Heart right ventricle (tissue), 16 donors: ENCODE data around the gene PMP22. TPM values are rescaled to one million over a fixed set of nuclear protein-coding genes. Genes with fewer than 3 reads are reported as not detected.

Source experiments
- ATAC-seq, 8 donors: fragments of 200-7000 bp; cut with Tn5 transposase; one replicate each; pipeline ENCODE4 v1.9.1; 2020; ENCODE audit warnings: mild to moderate bottlenecking in 8 of 8, moderate library complexity in 8 of 8, moderate number of reproducible peaks in 1 of 8
- DNase-seq, 2 donors: peaks; one replicate each; pipeline ENCODE4 v3.0.0-alpha.2; 2020
- H3K27ac ChIP-seq, 10 donors: fragments of 200-600 bp; sonication (generic) in 2 of 10; one replicate each; pipeline versions ENCODE4 v1.5.0 to v1.8.0; 2020 to 2022; ENCODE audit warnings: mild to moderate bottlenecking in 3 of 10
- H3K27me3 ChIP-seq, 7 donors: fragments of 200-600 bp; one replicate each; pipeline ENCODE4 v1.8.0; 2021 to 2022; ENCODE audit warnings: mild to moderate bottlenecking in 2 of 7
- H3K36me3 ChIP-seq, 9 donors: fragments of 200-600 bp; sonication (generic) in 1 of 9; one replicate each; pipeline versions ENCODE4 v1.5.0 to v1.8.0; 2020 to 2022; ENCODE audit warnings: mild to moderate bottlenecking in 2 of 9
- H3K4me1 ChIP-seq, 9 donors: fragments of 200-600 bp; sonication (generic) in 1 of 9; one replicate each; pipeline versions ENCODE4 v1.5.0 to v1.8.0; 2020 to 2022; ENCODE audit warnings: mild to moderate bottlenecking in 4 of 9
- H3K4me3 ChIP-seq, 10 donors: fragments of 200-600 bp; sonication (generic) in 2 of 10; one replicate each; pipeline versions ENCODE4 v1.5.0 to v1.8.0; 2020 to 2022; ENCODE audit warnings: mild to moderate bottlenecking in 7 of 10, moderate library complexity in 2 of 10
- H3K9me3 ChIP-seq, 11 donors: fragments of 200-600 bp in 10 of 11; sonication (generic) in 2 of 11; one replicate each; pipeline versions ENCODE4 v1.5.0 to v1.8.0; 2013 to 2022; ENCODE audit warnings: mild to moderate bottlenecking in 2 of 11, control low read depth in 1 of 11, moderate library complexity in 1 of 11
- WGBS, 2 donors: extraction: QIAGEN DNeasy Blood & Tissue Kit; methylation state at CpG; one replicate each; pipeline ENCODE4 v1.1.7; 2013; ENCODE audit warnings: inconsistent platforms in 1 of 2; 5-methylcytosine and 5-hydroxymethylcytosine counted together
- intact Hi-C, 10 donors: fragments of 100-400 bp; cut with DNase I; formaldehyde crosslinking; loops; one replicate each; pipeline versions ENCODE4 v1.11.1 to v1.14.2; 2022
- polyA plus RNA-seq, 2 donors: library from polyadenylated mRNA; stranded (reverse); fragments of 200-250 nt; gene quantifications; one replicate each; pipeline ENCODE4 v1.2.3, GENCODE V29; 2013
- total RNA-seq, 10 donors: library from RNA; stranded (reverse); fragmentation: NEBNext Ultra II Directional in 3 of 10; extraction: Animal tissue kit (Norgen Biotek cat#: 25700) in 3 of 10; gene quantifications; one replicate each; pipeline versions ENCODE4 v1.2.1 to v1.2.4, GENCODE V29; 2021 to 2023
- TF ChIP-seq, protein P1 (sequence below), 9 donors: fragments of 200-600 bp; sonication (generic) in 2 of 9; IDR thresholded peaks; one replicate each; pipeline versions ENCODE4 v1.5.0 to v1.8.0; 2021 to 2022; ENCODE audit warnings: antibody characterized with exemption in 9 of 9, mild to moderate bottlenecking in 5 of 9, moderate library complexity in 1 of 9
- donor health status: Arrhythmogenic right ventricular cardiomyopathy.
- donor health status: ischemic (EF 13 %, LVEDD 7.1; RV severe dilation, severe dysfunction).
- donor health status: healthy with polysubstance abuse.
- donor health status: DM: no; HTN: yes; CAD: no.
- donor health status: DM: no; HTN: no; CAD: no.
- donor health status: ischemic (EF 25% LVEDD 6.9; RV normal size, moderate dysfunction).
- donor health status: ischemic (EF 25% LVEDD 5.7; RV mildly dilated, moderate dysfunction).
- donor health status: healthy.
- donor health status: DM: yes; HTN: yes; CAD: no.
- donor health status: Ischemic cardiomyopathy.
- donor health status: ischemic (EF 35%, LVEDD 5.7; RV mildly dilated, moderate dysfunction).
- donor health status: nonischemic (EF 11% LVEDD 7.7; RV severe dilation, severe dysfunction).
- donor health status: DM: yes; HTN: yes; CAD: no.
- donor health status: PGD.
- donor health status: ischemic (EF 29% LVEDD 5.4; RV normal size, mild dysfunction).
- donor health status: nonischemic (EF 23%, LVEDD 6.1; RV moderate dilation, normal function).

PMP22 gene
- total and polyA plus RNA-seq, 12 donors: 62.0 to 241 (median 158) TPM

DNA sequence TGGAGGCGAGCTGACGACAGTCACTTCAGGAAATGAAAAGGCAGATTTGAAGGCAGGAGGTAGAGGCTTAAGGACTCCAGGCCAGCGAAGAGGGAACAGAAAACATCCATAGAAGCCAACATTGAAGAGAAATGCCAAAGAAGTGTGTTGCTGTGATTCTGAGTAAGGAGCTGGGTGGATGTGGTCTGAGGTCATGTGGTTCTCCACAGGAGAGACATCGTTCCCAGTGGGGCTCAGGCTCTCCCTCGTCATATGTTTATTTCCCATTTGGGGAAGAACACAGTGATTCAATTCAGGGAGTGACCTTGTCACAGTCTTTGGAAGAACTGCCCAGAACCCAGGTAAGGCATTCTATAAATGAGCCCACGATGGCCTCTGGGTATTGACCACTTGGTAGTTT, 6.6 kb upstream of the PMP22 start:
- WGBS, 2 donors: 94 to 95% methylated on average over 6 of the region's 6 CpGs
- ATAC-seq (no peak), DNase-seq (no peak)
- TF ChIP-seq, protein P1, sequence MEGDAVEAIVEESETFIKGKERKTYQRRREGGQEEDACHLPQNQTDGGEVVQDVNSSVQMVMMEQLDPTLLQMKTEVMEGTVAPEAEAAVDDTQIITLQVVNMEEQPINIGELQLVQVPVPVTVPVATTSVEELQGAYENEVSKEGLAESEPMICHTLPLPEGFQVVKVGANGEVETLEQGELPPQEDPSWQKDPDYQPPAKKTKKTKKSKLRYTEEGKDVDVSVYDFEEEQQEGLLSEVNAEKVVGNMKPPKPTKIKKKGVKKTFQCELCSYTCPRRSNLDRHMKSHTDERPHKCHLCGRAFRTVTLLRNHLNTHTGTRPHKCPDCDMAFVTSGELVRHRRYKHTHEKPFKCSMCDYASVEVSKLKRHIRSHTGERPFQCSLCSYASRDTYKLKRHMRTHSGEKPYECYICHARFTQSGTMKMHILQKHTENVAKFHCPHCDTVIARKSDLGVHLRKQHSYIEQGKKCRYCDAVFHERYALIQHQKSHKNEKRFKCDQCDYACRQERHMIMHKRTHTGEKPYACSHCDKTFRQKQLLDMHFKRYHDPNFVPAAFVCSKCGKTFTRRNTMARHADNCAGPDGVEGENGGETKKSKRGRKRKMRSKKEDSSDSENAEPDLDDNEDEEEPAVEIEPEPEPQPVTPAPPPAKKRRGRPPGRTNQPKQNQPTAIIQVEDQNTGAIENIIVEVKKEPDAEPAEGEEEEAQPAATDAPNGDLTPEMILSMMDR (IDR thresholded peaks at IDR 0.05): no peak
- Histone ChIP-seq H3K9me3 (no peaks in the 10 kb centered on the region), H3K36me3 (no peaks in the 10 kb centered on the region), H3K27ac (no peak overlapping the region), H3K4me3 (no peak overlapping the region), H3K27me3 (no peaks in the 10 kb centered on the region), H3K4me1 (peaks cover 0 to 49% (median 27%) of the 10 kb centered on the region in 9 donors)
- intact Hi-C loops: loop anchor here in 1 of 10 donors (5.0 kb wide), 1 partner anchor 51 kb away; no protein-coding TSS in a partner anchor

DNA sequence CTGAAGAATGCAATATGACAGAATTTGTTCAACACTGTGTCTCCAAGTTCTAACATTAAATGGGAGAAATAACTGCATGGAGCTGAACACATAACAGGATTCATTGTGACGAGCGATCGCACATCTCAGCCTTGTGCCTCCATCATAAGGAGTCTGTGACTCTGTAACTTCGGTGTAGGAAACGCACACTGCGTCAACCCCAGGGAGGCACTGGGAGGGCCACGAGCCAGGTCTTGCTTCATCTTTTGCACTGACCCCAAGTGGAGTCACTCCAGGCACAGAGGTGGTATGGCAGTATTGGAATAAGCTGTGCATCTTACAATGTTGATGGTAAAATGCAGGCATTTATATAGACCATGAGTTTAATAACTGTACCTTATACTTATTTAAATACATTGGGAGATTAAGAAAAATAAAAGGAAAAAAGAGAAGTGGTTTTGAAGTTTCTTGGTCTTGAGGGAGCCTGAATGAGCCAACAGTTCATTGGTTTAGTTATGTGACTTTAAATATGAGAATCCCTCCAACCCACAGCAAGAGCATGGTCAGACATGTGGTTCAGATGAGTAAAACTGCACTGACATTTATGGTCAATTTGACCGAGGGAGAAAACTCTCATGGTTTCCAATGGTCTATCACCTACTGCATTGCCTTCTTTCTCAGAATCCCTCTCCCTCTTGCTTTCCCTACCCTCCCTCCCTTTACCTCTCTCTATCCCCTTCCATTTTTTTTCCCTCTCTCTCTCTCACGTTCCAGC, 5.7 kb upstream of the PMP22 start:
- no peak for ATAC-seq
- no peaks in the 10 kb centered on the region for H3K36me3 ChIP-seq
- peak overlapping the region in 1 of 10 donors; percentile 70 for H3K27ac ChIP-seq
- TF ChIP-seq, protein P1 (IDR thresholded peaks at IDR 0.05): no peak
- intact Hi-C loops: loop anchor here in 1 of 10 donors (5.0 kb wide), 1 partner anchor 51 kb away; no protein-coding TSS in a partner anchor
- WGBS, 2 donors: 94% methylated on average over 9 of the region's 9 CpGs
- peaks cover 0 to 49% (median 34%) of the 10 kb centered on the region in 9 donors for H3K4me1 ChIP-seq
- DNase-seq: no peak
- no peaks in the 10 kb centered on the region for H3K27me3 ChIP-seq
- H3K4me3 ChIP-seq: no peak overlapping the region
- no peaks in the 10 kb centered on the region for H3K9me3 ChIP-seq

DNA sequence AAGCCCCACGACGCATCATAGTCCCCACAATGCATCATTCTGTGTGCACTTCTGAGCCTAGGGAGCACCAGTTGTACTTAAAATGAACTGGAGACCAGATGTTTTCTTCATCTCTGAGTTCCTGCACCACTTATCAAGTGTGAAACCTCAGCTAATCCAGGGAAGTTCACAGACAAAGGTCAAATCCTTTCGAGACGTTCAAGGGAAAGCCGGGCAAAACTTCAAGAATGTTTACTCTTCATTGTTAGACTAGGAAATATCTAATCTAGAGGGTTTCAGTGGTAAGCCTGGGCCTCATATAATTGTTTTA, 4.6 kb upstream of the PMP22 start:
- H3K4me1 ChIP-seq: peaks cover 0 to 54% (median 39%) of the 10 kb centered on the region in 9 donors
- ATAC-seq: peak in 7 of 8 donors; percentile 23 to 63 (median 50)
- intact Hi-C loops: loop anchor here in 4 of 10 donors (5.0 to 10.0 kb wide), 7 partner anchors 33 to 145 kb away; partner anchors contain the start of gene TEKT3 (in 1 of the 4)
- no peak overlapping the region for H3K4me3 ChIP-seq
- TF ChIP-seq, protein P1 (IDR thresholded peaks at IDR 0.05): no peak
- peaks cover 0 to 6% (median 0%) of the 10 kb centered on the region in 7 donors for H3K27me3 ChIP-seq
- no peaks in the 10 kb centered on the region for H3K36me3 ChIP-seq
- WGBS, 2 donors: 36 to 50% methylated on average over 5 of the region's 5 CpGs
- H3K9me3 ChIP-seq: no peaks in the 10 kb centered on the region
- DNase-seq: peak in 1 of 2 donors; percentile 38
- H3K27ac ChIP-seq: peak overlapping the region in 7 of 10 donors; percentile 2 to 70 (median 53)

DNA sequence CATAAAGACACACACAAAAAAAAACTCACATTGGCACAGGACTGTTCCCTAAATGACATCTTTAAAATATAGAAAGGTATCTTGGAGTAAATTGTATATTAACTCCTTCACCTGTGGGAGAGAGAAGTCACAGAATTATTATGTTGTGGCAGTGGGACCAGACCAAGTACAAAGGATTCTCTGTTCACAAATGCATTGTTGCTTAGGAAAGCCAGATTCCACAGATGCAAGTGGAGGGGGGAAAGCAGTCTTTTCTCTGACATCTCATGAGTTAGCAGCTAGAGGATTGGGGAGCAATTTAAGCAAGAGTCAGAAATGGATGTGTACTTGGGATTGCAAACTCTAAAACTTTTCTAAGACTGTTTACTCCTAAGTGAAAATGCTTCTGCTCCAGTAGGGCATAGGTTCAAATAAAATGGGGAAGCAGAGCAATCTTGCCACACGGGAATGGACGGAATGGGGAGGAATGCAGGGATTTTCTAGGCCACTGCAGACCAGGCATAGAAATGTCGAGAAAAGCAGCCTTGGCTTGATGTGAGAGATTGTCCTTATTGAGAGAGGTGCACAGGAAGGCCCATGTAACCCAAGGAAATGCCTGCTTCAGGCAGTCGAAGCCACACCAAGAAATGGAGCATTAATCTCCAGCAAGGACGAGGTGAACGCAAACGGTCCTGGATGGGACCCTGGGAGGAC, 4.1 kb upstream of the PMP22 start:
- ATAC-seq (no peak), DNase-seq (no peak)
- no peaks in the 10 kb centered on the region for H3K36me3 ChIP-seq
- H3K27ac ChIP-seq: peak overlapping the region in 8 of 10 donors; percentile 2 to 70 (median 51)
- peaks cover 0 to 54% (median 39%) of the 10 kb centered on the region in 9 donors for H3K4me1 ChIP-seq
- H3K4me3 ChIP-seq: no peak overlapping the region
- TF ChIP-seq, protein P1 (IDR thresholded peaks at IDR 0.05): no peak
- WGBS, 2 donors: 45% methylated on average over 7 of the region's 7 CpGs
- peaks cover 0 to 11% (median 0%) of the 10 kb centered on the region in 7 donors for H3K27me3 ChIP-seq
- H3K9me3 ChIP-seq: no peaks in the 10 kb centered on the region
- intact Hi-C loops: loop anchor here in 4 of 10 donors (5.0 to 10.0 kb wide), 6 partner anchors 33 to 146 kb away; partner anchors contain the start of gene TEKT3 (in 1 of the 4)
